Thyroid gland (tissue), 4 donors: Measurements from ENCODE around the gene CGAS.

Experiments
- CTCF ChIP-seq, 6 experiments: fragments of 200-600 bp in 3 of 6; fragments of 450-650 bp in 3 of 6; sonication (generic) in 3 of 6; IDR thresholded peaks; one replicate each; pipeline ENCODE4 v1.5.1; 2016 to 2019; ENCODE audit warnings: antibody characterized with exemption in 6 of 6, mild to moderate bottlenecking in 2 of 6, inconsistent platforms in 1 of 6, moderate library complexity in 1 of 6
- POLR2A ChIP-seq, 2 donors: fragments of 450-650 bp; IDR thresholded peaks; one replicate each; pipeline ENCODE4 v1.6.1; 2017; ENCODE audit warnings: antibody characterized with exemption in 2 of 2, mild to moderate bottlenecking in 2 of 2, moderate library complexity in 1 of 2

GRCh38 chr6:73391675-73392074, 60.4 kb downstream of the CGAS start:
- TF ChIP-seq CTCF (IDR thresholded peaks at IDR 0.05) (no peak), POLR2A (IDR thresholded peaks at IDR 0.05) (no peak)
